ENCODE results near the gene CIROP.
"Not testable (repeated sequence)": the region's sequence is repeated elsewhere in the genome, so short reads cannot be mapped to it uniquely, and the experiment has no call there.

CIROP gene

DNA sequence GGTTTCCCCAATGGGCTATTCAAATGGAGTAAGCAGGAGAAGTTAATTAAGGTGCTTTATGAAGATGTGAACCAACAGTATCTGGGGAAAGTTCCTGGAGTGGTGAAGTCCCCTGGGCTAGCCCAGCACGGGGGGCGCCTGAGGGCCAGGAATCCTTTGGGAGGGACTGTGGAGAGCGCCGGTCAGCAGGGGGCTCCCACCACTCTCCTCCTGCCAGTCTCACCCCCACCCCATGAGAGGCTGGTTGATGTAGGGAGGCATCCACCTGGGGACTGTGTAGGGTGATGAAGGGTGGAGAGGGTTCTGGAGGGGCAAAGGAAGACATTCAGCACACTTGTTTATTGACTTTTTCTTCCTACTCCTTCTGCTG is 9.9 kb upstream of the CIROP start:
- DNase-seq (ENCODE audit: low spot score) = no peak

DNA sequence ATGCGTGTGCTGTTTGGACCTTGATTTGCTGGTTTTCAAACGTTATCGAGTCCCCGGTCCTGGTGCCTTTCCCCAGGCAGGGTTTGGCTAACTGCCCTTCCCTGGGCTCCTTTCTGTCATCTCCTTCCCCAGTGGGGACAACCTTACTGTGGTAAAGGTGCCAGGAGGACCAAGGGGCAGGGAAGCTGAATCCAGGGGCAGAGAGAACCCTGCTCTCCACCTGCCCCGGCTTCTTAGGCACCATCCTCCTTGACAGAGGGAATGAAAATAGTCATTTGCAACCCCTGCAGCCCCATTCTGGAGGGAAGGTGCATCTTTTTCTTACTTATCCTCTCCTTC is 9.3 kb upstream of the CIROP start:
- no peak for DNase-seq (ENCODE audit: low spot score)

DNA sequence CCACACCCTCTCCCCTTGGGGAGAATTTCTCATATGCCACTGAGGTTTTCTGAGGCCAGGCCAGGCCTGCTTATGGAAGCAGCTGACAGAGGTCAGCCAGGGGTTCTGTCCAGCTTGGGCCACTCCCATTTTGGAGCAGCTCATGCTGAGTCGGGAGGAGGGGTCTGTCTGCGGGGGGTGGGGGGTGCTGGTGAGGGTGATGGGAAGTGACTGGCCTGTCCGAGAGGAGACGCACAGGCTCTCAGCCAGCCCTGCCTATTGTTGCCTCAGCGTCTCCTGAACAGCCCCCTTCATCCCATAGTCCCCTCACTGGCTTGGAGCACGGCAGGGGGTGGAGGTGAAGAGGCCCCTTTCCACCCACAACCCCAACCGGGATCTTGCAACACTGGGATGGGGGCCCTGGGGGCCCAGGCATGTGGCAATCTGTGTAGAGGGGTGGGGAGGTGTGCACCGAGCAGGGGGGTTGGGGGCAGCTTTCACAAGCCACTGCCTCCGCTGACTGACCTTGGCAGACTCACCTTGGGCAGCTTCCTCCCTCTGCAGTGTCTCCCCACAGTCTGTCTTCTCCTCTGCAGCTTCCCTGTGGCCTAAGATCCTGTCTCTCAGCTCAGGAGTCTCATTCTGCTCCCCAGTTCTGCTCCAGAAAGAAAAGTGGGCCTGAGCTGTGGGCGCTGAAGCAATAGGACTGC is 8.8 kb upstream of the CIROP start:
- DNase-seq (ENCODE audit: low spot score) = no peak

DNA sequence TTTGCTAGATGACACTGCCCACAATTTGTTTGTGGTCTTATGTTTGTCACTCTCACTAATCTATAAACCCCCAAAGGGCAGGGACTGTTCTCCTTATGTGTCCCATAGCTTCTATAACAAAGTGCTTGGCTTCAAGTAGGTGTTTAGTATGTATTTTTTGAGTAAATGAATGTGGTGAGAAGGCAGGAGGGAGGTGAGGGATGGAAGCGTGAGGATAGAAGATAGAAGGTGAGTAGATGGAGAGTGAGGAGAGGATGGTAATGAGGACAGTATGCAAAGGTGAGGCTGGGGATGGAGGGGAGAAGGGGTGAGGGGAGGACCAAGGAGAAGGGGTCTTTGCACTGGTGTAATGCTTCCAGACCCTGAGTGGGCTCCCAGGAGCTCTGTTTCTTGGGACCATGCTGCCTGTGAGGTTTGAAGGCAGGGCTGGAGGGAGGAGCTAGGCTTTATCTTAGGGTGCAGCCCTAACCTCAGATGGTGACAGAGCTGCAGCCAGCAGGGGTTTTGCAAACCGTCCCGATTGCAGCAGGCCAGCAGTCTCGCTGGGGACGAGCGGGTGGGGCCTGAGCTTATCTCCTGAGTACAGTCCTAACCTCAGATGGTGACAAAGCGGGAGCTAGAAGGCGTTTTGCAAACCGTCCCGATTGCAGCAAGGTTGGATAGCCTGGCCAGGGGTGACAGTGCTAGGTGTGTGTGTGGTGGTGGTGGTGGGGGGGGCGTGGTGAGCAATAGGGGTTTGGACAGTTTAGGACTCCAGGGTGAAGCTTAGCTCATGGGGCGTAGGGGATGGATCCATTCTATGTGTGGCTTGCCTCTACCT is 7.8 kb upstream of the CIROP start:
- no peak for DNase-seq (ENCODE audit: low spot score)

DNA sequence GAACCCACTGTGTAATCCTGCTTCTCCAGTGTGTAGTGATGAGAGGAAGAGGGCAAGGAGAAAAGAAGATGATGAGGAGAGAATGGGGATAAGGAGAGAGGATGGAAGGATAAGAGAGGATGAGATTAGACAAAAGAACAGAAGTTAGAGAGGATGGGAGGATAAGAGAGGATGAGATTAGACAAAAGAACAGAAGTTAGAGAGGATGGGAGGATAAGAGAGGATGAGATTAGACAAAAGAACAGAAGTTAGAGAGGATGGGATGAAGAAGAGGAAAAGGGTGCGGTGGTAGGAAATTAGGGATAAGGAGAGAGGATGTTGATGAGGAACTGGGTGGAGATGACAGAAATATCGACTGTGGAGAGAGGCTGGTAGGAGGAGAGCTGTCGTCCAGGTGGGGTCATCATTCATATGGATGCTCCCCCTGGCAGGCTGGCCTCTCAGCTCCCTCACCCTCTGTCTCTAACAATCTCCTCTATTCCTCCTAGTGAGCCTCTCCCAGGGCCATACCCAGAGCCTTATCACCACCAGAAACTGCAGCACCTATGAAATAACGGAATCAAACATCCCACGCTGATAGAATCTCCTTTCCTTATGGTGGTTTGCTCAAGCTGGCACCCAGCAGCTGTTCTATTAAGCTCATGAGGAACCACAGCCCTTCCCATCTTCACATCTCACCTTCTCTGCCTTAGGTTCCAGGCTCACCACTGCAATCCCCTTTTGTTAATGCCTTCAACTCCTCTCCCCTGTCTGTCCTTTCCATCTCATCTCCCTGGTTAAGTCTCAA is 6.0 kb upstream of the CIROP start:
- no peak for DNase-seq (ENCODE audit: low spot score)

DNA sequence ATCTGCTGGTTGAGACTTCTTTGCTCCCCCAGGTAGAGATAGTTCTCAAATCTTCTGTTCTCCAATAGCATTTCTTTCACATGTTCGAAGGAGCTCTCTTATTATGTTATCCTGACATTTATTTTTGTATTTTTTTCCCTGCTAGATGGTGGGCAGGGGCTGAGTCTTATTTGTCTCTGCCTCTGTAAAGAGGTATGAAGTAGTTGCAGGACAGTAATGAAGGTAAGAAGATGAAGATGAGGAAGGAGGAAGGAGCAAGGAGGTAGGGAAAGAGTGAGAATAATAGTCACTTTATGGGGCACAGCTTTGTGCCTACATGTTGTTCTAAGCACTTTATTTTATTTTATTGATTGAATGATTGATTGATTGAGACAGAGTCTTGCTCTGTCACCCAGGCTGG is 5.0 kb upstream of the CIROP start:
- DNase-seq (ENCODE audit: low spot score) = no peak

DNA sequence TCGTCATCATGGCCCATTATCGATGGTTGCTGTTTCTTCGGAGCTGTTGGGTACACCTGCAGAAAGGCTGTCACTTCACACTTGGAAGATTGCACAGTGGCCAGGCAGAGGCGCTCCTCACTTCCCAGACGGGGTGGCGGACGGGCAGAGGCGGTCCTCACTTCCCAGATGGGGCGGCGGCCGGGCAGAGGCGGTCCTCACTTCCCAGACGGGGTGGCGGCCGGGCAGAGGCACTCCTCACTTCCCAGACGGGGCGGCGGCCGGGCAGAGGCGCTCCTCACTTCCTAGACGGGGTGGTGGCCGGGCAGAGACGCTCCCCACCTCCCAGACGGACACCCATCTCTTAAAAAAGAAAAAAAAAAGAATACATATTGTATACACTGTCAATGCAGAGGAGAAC is 3.4 kb upstream of the CIROP start:
- not testable (repeated sequence) for DNase-seq (ENCODE audit: low spot score)

DNA sequence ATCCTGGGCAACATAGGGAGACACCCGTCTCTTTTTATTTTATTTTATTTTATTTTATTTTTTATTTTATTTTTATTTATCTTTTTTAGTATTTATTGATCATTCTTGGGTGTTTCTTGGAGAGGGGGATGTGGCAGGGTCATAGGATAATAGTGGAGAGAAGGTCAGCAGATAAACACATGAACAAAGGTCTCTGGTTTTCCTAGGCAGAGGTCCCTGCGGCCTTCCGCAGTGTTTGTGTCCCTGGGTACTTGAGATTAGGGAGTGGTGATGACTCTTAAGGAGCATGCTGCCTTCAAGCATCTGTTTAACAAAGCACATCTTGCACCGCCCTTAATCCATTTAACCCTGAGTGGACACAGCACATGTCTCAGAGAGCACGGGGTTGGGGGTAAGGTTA is 2.8 kb upstream of the CIROP start:
- DNase-seq (ENCODE audit: low spot score) = not testable (repeated sequence)

DNA sequence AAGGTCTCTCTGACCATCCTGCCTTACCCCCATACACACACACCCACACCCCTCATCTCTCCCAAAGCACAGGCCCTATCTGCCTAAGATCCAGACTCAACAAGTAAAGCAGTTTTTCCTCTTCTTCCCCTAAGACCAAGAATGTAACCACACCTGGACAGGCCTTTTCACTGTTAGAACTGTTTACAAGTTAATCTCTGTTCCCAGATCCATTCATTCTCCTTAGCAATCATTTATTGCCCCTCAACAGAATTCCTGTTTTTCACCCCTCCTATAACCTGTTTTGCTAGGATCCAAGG is 1.9 kb upstream of the CIROP start:
- DNase-seq (ENCODE audit: low spot score) = no peak

DNA sequence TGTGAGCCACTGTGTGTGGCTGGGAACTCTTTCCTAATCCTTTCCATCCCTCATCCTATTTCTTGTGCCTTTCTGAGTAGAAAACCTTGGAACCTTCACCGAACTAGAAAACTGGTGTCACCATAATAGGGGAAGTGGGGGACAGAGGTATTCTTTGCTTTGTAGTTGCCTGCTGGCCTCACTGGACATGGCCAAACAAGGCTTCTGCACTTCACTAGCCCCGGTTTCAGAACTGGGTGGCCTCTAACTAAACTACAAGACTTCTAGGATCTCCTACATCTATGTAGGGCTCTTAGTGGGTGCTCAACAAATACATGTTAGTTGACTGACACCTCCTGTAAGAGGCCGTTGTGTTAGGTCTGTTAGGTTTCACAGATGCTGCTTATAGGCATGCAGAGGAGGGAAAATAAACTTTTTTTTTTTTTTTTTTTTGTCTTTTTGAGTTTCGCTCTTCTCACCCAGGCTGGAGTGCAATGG is 597 bp upstream of the CIROP start:
- no peak for DNase-seq (ENCODE audit: low spot score)

DNA sequence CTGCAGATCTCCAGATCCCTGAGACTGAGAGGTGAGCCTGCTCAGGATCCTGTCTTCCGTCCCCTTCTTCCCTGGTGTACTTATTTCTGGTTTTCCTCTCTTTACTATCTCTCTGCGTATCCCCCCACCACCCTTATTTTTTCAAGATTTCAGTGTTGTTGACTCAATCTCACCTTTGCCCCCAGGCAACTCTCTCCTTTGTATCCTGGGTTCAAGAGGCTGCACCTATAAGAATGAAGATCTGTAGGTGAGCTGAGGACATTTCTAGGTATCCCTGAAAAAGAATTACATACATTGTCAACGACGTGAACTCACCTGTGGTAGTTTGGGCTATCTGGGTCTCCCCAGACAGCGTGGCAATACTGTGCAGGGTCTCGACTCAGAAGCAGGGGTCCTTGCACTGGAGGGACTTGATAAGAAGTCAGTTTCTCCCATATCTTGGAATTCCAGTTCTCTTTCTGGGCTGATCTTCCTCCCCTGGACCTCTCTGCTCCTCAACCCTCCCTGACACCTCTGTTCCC is 659 bp downstream of the CIROP start:
- DNase-seq (ENCODE audit: low spot score) = no peak

DNA sequence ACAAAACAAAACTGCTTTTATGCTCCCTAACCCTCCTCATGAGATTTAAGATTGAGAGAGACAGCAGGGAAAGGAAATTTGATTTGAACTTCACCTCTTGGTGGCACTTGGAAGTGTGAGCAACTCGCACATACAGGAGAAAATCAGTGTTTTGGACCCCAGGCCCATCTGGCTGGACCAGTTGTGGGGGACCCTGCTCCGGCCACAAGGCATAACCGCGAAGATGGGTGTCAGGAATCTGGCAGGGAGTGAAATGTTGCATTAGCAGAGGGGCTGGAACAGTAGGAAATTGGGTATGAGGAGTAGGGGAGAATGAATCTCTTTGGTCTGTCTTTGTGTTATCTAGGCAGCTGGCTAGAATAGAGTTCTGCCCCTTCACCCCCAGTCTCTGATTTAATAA is 1.2 kb downstream of the CIROP start:
- no peak for DNase-seq (ENCODE audit: low spot score)

DNA sequence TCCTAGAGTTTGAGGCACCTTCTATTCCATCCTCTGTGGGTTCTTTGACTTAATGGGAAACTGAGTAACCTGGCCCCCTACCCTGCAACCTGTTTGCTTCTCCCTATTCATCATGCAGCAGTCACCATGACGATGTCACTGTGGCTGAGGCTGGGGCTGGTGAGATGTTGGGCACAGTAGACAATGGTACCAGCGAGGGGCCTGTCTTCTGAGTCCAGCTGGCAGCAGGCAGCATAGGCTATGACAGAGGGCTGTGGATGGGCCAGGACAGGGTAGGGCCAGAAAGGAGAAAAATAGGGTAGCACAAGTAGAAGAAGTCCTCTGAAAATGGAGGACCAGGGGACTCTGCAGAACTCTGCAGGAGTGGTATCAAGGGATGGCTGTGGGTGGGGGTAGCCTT is 2.0 kb downstream of the CIROP start:
- DNase-seq (ENCODE audit: low spot score) = no peak

DNA sequence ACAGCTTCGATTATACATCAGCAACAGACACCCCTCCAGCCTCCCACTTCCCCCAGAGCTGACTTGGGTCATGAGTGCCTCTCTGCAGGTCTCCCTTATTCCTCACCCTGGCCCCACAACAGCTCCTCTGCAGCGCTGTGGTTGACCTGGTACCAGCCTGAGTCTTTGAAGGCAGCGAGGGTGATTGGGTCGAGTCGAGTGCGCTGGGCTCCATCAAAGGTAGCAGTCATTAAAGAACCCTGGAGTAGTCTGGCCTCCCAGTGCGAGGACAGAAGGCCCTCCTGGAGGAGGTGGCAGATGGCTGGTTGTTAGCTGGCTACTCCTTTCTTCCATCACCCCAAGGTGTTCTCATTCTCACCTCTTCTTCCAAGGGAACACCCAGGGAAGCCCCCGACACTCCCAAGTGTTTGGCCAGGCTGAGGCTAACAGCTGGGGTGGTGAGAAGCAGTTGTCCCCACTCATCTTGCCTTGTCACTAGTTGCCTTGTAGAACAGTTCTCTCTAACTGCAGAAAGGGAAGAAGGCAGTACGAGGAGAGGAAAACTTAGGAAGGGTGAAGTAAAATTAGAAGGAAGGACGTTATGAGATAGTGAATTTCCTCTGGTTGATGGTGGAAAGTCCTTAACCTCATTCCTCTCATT is 2.7 kb downstream of the CIROP start:
- no peak for DNase-seq (ENCODE audit: low spot score)

DNA sequence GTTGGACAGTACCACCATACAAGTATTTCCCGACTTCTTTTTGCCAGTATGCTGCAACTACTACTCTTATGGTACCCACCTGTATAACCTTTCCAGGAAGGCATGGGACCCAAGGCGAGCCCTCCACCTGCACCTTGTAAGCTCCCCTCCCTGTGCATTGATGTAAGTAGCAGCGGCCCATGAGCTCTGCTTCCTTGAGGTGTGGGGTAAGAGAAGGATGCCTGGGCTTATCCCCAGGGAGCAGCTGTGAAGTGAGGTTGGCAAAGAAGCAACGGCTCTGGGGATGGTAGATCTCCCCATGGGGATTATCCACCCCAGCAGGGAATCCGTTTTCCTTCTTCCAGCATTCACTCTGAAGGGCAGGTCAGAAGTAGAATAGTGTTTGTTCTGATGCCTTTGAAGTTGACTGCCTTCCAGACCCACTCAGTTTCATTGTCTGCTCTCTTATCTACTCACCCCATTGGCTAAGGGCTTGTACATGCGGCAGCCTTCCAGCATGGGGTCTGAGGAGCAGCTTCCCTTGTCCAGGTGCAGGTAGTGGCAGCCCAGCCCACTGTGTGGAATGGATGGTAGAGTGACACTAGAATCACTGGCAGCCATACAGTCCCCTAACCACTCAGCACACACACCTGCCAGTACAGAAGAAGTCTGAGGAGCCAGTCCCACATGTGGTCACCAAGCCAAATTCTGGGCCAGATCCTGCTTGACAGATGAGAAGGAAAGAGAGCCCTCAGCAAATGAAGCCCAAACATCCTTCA is 3.4 kb downstream of the CIROP start:
- no peak for DNase-seq (ENCODE audit: low spot score)

DNA sequence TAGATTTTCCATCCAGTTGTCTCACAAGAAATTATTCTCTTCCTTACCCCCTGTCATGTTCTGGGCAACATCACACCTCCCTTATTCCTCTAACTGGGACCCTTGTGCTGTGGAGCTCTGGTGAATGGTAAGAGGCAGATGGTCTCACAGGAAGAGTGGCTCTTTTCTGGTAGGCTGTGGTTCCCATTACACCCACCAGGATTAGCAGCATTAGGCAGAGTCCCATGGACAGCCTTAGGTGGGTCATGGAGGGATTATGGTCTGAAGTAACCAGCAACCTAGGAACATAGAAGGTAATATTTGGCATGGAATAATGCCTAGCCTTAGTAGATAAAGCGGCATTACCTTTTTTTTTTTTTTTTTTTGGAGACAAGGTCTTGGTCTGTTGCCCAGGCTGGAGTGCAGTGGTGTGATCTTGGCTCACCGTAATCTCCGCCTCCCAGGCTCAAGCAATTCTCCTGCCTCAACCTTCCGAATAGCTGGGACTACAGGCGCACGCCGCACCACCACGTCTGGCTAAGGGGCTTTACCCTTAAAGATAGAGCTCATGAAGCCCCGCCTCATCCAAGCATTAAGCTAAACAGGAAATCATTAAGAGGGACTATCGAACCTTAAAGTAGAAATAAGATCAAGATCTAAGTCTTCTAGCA is 5.5 kb downstream of the CIROP start:
- DNase-seq (ENCODE audit: low spot score) = no peak

DNA sequence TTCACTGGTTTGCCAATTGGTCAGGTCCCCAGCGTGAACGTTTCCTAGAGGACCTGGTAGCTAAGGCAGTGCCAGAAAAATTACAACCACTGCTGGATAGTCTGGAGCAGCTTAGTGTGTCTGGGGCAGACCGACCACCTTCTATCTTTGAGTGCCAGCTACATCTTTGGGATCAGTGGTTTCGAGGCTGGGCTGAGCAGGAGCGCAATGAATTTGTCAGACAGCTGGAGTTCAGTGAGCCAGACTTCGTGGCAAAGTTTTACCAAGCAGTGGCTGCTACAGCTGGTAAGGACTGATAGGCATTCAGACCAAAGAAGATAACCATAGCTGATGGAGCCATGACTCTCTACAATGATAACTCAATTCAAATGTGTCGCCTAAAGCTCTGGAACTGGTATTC is 7.0 kb downstream of the CIROP start:
- DNase-seq (ENCODE audit: low spot score) = no peak

DNA sequence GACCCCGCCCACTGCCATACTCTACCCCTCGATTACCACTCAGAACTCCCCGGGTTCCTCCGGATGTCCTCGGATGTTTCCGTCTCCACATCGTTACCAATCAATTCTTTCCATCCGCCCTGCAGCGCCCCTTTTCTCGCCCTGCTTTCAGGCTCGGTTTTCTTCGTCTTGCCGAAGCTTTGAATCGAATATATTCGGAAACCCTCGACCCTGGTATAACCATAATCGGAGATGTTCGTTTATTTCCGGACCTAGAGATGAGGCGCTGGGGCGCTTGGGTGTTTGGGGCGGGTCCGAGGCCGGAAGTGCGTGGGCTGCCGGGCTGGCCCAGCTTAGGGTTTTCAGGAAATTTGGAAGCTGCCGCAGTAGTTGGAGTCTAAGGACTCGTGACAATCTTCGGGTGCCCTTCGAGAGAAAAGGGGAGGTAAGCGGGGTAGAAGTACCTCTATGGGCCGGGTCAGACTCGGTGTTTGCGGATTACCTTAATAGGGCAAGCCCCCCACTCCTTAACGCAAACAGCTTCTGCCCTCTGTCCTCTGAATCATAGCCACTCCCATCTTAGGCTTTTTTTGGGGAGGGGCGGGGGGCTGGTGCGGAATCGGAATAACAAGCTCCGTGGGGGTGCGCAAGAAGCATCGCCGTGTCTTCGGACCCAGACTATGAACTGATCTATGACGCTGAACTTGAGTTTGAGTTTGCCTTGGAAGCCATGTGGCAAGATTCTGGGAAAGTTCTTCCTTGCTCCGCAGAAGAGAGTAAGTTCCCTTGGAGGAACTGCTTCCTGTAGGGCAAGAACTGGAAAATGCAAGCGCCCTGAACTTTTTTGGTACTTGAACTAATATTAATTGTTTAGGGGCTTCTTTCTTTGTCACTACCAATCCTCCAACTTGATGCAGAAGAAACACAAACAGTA is 9.3 kb downstream of the CIROP start, which contains the start of gene C14orf119:
Gene C14orf119 (plus strand): TSS at position 310 of the 913 bp plus-strand sequence. CDS start 2,154 bp downstream, outside the sequence.
- peak; percentile 100 for DNase-seq (ENCODE audit: low spot score)

DNA sequence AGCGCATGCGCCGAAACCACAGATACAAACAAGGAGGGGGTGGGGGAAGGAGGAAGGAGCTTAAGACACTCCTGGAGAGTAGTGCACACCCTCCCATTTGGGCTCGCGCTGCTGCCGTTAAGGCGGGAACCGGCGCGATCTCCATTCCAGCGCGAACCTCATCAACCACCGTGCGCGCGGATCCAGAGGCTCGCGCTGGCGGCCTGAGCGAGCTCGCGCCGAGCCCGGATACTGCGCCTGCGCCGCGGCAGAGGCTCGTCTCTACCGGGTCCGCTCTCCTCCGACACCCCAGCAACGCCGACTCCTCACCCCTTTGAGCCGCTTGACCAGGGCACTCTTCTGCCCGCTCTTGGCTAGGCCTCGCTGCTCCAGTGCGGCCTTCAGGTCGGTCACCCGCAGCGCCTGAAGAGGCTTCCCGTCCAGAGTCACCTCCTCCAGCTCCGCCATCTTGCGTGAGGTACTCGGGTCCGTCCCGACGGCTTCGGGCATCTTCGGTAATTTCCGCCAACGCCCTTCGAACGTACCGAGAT is 10.1 kb downstream of the CIROP start, which contains the start of gene ACIN1:
Gene ACIN1 (minus strand): TSS at position 471 of the 530 bp plus-strand sequence. CDS start 24 bp downstream, at position 447.
- peak; percentile 77 for DNase-seq (ENCODE audit: low spot score)
